ENCODE results near the gene ALKBH2. TPM values are rescaled to one million over a fixed set of nuclear protein-coding genes. Genes with fewer than 3 reads are reported as not detected.
"Not testable (repeated sequence)": the region's sequence is repeated elsewhere in the genome, so short reads cannot be mapped to it uniquely, and the experiment has no call there.

ALKBH2 gene
- total RNA-seq, 1 donor from 2014 or later: 18.1 TPM

GRCh38 chr12:109069307-109070271, 23.7 kb downstream of the ALKBH2 start:
- no peak for DNase-seq (ENCODE audit: low spot score)

DNA sequence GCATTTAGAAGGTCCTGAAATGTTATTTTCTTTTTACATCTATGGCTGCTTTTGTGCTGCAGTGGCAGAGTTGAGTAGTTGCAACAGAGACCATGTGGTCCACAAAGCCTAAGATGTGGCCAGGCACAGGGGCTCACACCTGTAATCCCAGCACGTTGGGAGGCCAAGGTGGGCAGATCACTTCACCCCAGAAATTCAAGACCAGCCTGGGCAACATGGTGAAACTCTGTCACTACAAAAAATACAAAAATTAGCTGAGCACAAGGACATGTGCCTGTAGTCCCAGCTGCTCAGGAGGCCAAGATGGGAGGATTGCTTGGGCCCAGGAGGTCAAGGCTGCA, 27.4 kb downstream of the ALKBH2 start:
- DNase-seq (ENCODE audit: low spot score): no peak

DNA sequence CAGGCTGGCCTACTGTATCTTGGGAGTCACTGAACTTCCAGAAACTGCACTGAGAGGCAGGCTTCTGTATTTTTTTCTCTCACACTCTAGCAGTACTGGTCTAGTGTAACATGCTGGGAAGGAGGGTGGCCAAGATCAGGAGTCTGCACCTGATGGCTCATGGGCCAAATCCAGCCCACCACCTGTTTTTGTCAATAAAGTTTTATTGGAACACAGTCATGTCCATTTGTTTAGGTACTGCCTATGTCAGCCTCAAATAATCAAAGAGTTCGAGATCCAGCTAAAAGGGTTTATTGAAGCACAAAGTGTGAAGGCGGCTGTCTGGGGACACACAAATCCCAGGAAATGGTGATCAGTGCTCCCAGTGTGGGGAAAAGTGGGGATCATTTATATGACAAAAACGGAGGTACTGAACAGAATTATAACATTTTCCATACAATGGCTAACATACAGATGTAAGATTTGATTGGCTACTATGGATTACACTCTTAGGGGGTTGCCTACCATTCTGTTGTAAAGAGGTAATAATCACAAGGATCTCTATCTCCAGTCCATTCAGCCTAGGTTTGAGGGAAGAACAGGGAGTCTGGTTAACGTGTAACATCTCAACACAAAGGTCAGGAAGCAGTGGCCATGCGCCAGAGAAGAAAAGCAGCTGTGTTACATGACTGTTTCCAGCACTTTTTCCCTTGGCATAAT, 28.0 kb downstream of the ALKBH2 start:
- no peak for DNase-seq (ENCODE audit: low spot score)

DNA sequence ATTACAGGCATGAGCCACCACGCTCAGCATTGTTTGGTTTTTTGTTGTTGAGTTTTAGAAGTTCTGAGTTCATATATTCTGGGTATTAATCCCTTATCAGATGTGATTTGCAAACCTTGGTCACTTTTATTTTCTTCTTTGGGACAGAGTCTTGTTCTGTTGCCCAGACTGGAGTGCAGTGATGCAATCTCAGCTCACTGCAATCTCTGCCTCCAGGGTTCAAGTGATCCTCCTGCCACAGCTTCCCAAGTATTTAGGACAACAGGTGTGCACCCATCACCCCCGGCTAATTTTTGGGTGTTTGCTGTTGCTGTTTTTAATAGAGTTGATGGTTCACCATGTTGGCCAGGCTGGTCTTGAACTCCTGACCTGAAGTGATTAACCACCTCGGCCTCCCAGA, 29.1 kb downstream of the ALKBH2 start:
- DNase-seq (ENCODE audit: low spot score): no peak

GRCh38 chr12:109058773-109059172, 34.5 kb downstream of the ALKBH2 start:
- DNase-seq (ENCODE audit: low spot score): no peak

DNA sequence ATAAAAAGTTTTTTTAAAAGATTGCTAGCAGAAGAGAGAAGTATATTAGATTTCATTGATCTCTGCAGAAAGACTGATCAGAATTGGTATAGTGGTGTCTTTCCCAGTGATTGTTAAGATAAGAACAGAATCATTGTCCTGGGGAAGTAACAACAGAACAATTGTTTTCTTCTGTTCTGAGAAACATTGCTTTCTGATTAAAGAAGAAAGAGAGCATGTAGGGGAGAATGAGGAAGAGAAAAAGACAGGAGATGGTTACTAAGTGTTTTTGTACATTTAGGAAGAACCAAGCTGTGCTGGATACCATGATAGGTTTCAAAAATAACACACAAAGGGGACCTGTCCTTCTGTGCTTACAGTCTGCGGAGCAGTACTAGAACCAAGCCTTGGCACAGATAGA, 35.9 kb downstream of the ALKBH2 start:
- no peak for DNase-seq (ENCODE audit: low spot score)

DNA sequence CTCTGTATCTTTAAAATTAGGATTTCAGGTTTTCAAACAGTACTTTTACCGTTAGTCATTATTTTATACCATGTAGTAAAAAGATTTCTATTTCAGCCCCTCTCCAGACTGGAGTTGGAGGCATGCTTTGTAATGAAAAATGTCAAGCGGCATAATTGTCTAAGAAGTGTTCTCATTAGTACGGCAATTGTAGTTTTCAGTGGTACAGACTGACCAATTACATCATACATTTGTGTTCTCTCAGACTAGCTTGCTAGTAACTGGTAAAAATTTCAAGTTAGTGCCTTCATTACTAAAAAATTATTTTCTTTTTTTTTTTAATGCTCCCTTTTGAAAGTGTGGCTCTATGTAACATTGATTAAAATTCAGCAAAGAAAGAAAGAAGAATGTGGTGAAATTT, 36.4 kb downstream of the ALKBH2 start:
- DNase-seq (ENCODE audit: low spot score): no peak

GRCh38 chr12:109054520-109054919, 38.8 kb downstream of the ALKBH2 start:
- no peak for DNase-seq (ENCODE audit: low spot score)

DNA sequence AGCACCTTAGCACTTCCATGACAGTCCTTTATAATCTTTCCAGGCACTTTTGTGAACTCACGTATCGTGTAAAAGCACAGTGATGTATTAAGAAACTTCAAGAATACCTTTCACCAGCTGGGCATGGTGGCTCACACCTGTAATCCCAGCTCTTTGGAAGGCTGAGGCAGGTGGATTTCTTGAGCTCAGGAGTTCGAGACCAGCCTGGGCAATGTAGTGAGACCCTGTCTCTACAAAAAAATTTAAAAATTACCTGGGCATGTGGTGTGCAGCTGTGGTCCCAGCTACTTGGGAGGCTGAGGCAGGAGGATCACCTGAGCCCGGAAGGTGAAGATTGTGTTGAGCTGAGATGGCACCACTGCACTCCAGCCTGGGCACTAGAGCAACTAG, 39.2 kb downstream of the ALKBH2 start:
- DNase-seq (ENCODE audit: low spot score): not testable (repeated sequence)

DNA sequence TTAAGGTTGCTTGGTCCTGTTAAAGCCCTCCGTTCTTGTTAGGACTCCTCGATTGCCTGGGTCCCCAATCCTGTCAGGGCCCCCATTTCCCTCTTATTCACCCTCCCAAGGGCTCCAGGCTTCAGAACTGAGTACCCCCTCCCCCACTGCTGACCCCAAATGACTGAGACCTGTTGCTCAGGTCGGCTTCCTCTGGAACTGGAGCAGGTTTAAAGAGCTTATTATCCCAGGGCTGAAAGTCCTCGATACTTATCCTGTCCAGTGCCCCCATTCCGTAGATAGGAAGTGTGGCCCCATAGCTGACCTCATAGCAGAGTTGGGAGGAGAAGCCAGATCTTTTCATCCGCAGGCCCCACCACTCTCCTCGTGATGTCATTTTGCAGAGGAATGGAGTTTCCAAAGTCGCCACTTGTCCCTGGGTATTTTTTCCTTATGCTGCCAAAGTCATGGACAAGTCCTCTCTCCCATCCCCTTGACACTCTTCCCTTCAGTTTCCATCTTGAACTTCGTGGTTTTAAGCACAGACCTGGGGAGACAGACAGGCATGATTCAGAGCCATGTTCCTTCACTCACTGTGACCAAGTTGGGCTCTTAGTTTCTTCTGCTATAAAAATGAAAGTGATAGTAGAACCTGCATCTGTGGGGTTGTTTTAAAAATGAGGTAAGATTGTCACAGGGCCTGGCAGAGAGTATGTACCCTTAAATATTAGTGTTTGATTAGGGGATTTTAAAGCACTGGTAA, 39.7 kb downstream of the ALKBH2 start:
- no peak for DNase-seq (ENCODE audit: low spot score)

DNA sequence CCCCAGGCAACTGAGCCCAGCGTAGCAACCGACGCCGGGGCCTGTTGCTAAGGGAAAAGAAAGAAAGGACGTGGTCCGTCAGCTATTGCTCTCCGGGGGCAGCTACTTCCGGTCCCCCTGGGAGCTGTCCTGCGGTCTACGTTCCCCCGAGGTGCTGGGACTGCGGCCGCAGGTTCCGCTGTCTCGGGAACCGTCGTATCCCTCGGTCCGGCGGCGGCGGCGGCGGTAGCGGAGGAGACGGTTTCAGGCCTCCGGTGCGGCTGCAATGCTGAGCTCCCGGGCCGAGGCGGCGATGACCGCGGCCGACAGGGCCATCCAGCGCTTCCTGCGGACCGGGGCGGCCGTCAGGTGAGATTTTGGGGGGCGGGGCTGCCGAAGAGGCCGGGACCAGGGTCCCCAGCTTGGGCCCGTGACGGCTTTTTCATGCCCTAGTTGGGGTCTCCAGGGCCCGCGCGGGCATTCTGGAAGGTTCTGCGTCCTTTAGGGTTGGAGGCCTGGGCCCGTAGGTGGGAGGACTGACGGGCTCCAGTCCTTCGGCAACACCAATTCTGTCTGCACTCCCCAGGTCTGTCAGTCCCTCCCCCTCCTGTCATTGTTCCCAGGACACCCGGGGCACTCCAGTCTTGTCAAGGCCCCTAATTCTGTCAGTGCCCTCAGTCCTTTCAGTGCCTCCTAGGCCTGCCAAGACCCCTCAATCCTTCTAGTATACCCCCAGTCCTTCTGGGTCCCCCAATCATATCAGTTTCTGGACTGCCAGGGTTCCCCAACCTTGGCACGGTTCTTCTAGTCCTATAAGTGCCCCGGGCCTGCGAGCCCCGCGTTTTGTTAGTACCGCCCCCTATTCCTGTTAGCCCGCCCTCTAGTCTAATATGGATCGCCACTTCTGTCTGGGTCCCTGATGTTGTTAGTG, 40.6 kb downstream of the ALKBH2 start, which contains the start of gene USP30:
Gene USP30, plus strand, starts transcription at position 163 of the 910 bp plus-strand sequence. Its CDS starts 103 bp downstream, at position 266.
- peak; percentile 85 for DNase-seq (ENCODE audit: low spot score)

DNA sequence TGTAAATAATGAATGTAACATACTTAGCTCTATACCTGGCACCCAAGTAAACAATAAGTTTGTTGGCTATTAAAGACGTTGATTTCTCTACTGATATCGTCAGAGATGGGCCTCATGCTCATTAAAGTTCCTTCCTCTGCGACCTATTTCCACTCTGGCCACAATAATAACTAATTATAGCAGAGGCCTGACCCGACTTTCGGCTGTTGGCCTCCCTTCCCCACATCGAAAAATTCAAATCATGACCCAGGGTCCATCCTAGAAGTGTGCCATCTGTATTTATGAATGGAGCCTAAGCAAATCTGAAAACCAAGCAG, 41.2 kb downstream of the ALKBH2 start:
- no peak for DNase-seq (ENCODE audit: low spot score)

DNA sequence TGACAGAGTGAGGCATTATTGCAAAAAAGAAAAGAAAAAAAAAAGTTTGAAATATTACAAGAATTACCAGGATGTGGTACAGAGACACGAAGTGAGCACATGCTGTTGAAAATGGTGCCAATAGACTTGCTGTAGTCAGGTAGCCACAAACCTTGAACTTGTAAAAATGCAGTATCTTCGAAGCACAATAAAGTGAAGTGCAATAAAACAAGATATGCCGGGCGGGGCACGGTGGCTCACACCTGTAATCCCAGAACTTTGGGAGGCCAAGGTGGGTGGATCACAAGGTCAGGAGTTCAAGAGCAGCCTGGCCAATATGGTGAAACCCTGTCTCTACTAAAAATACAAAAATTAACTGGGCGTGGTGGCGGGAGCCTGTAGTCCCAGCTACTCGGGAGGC, 43.5 kb downstream of the ALKBH2 start:
- DNase-seq (ENCODE audit: low spot score): not testable (repeated sequence)

DNA sequence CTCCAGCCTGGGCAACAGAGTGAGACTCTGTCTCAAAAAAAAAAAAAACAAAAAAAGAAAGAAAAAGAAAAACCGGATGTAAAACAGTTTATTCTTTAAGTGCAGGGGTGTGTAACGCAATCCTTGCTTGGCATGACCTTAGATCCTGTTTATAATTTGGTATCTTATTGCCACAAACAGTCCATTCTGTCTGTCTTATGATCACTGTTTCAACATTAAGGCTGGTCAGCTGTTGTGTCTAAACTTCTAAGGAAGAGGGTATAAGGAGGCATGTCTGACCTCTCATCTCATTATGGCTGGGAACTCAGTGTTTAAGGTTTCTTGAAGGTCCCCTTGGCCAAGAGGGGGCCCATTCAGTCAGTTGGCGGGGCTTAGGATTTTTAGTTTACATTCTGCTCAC, 44.6 kb downstream of the ALKBH2 start:
- DNase-seq (ENCODE audit: low spot score): not testable (repeated sequence)

DNA sequence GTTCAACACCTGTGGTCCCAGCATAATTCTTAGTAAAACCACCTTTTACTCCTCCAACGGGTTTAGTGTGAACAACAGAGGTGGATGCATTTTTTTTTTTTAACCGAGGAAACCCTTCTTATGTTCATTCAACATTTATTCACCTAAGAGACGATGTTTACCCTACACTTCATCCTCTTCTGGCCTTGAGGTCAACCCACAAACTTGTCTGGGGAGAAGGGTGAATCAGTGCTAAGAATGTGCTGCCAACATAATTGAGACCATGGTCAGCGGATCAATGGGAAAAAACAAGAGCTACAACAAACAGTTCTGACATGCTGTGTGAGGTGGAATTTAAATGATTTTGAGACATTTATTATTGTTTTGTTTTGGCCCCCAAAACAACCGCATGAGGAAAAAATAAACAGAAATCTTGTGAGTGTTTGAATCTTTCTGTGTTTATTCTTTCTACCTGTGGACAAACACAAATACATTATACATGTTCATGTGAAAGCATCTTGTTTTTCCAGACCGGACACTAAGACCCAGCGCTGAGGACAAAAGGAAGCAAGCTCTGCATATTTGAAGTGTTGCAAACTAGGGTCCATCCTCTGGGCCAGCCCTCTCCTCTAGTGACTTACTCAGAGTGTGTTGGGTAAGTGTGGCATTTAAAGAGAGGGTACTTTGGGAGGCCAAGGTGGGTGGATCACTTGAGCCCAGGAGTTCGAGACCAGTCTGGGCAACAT, 46.0 kb downstream of the ALKBH2 start:
- DNase-seq (ENCODE audit: low spot score): no peak

GRCh38 chr12:109044241-109044640, 49.0 kb downstream of the ALKBH2 start:
- no peak for DNase-seq (ENCODE audit: low spot score)

Data from umbilical cord (tissue), 2 donors.